GM21723 (cell line): ENCODE data around the gene RNF17.

ENCODE experiments used
- ATAC-seq: cut with Tn5 transposase; IDR thresholded peaks from one replicate; pipeline ENCODE4 v1.9.1; 2021; ENCODE audit warnings: mild to moderate bottlenecking, moderate library complexity; ENCODE audit not compliant: unreplicated experiment

The RNF17 gene

GRCh38 chr13:24894277-24894971 is 130.5 kb downstream of the RNF17 start:
- no peak for ATAC-seq

GRCh38 chr13:24894972-24895300 is 131.0 kb downstream of the RNF17 start:
- no peak for ATAC-seq

- ATAC-seq, result no peak
These were observed 132.1 kb downstream of the RNF17 start for GRCh38 chr13:24896061-24896460.

- ATAC-seq, result no peak
These were observed 133.3 kb downstream of the RNF17 start for GRCh38 chr13:24897293-24897692.

- ATAC-seq, result no peak
These were observed 135.6 kb downstream of the RNF17 start for GRCh38 chr13:24899601-24900000.

GRCh38 chr13:24900507-24900906 is 136.5 kb downstream of the RNF17 start:
- peak; percentile 60 for ATAC-seq

- no peak for ATAC-seq
These were observed 141.3 kb downstream of the RNF17 start for GRCh38 chr13:24905242-24905641.

GRCh38 chr13:24906268-24906667 is 142.3 kb downstream of the RNF17 start:
- no peak for ATAC-seq

- no peak for ATAC-seq
These were observed 146.6 kb downstream of the RNF17 start for GRCh38 chr13:24910502-24911132.

- ATAC-seq, result no peak
These were observed 147.4 kb downstream of the RNF17 start for GRCh38 chr13:24911133-24911908.

- ATAC-seq, result no peak
These were observed 152.5 kb downstream of the RNF17 start for GRCh38 chr13:24916464-24916863.

- no peak for ATAC-seq
These were observed 157.0 kb downstream of the RNF17 start for GRCh38 chr13:24921003-24921402.

GRCh38 chr13:24921881-24922280 is 157.9 kb downstream of the RNF17 start:
- no peak for ATAC-seq

- peak; percentile 28 for ATAC-seq
These were observed 158.4 kb downstream of the RNF17 start for GRCh38 chr13:24922387-24922744.

GRCh38 chr13:24922745-24923591 is 159.0 kb downstream of the RNF17 start:
- peak; percentile 96 for ATAC-seq

GRCh38 chr13:24925318-24926231 is 161.6 kb downstream of the RNF17 start:
- no peak for ATAC-seq

GRCh38 chr13:24927810-24928404 is 163.9 kb downstream of the RNF17 start:
- ATAC-seq, result no peak

- no peak for ATAC-seq
These were observed 165.2 kb downstream of the RNF17 start for GRCh38 chr13:24929196-24929595.
